A673 (cell line): ENCODE measurements around the gene CHMP6. TPM values are rescaled to one million over a fixed set of nuclear protein-coding genes. Genes with fewer than 3 reads are reported as not detected.

ENCODE experiments used
- Bru-seq: library from RNA; stranded (reverse); fragments of 400-500 nt; gene quantifications from one replicate; lab custom pipeline; 2021; lab: Mats Ljungman, UMichigan
- BruChase-seq, 2 experiments: library from RNA; stranded (reverse); fragments of 400-500 nt; gene quantifications; one replicate each; lab custom pipeline; 2021; lab: Mats Ljungman, UMichigan
- BruUV-seq: library from RNA; stranded (reverse); fragments of 400-500 nt; replicated peaks from 2 replicates; lab custom pipeline; 2021; lab: Mats Ljungman, UMichigan
- CTCF ChIA-PET: fragments of 300-600 bp; sonication (Branson Sonifier 250); formaldehyde crosslinking; loops from one replicate; lab custom pipeline; 2022; ENCODE audit warnings: antibody characterized with exemption; lab: Charles Lee
- POLR2A ChIA-PET: fragments of 300-600 bp; sonication (Branson Sonifier 250); formaldehyde crosslinking; loops from one replicate; lab custom pipeline; 2022; ENCODE audit warnings: antibody characterized with exemption; ENCODE audit not compliant: low non-redundant PET; lab: Charles Lee
- DNase-seq: peaks from one replicate; pipeline ENCODE4 v3.0.0-alpha.2; 2015; ENCODE audit warnings: low spot score
- H3K27ac ChIP-seq: fragments of 200-600 bp; sonication (generic); 2 replicates; pipeline ENCODE4 v1.5.1; 2016; ENCODE audit warnings: mixed run types, low read depth, mild to moderate bottlenecking, mixed read lengths, antibody characterized with exemption, low read length; ENCODE audit not compliant: poor library complexity, severe bottlenecking
- H3K27me3 ChIP-seq: fragments of 200-600 bp; sonication (generic); replicated peaks from 2 replicates; pipeline ENCODE4 v1.6.1; 2017; ENCODE audit warnings: mixed run types, low read depth, mild to moderate bottlenecking, mixed read lengths, antibody characterized with exemption, low read length; ENCODE audit not compliant: insufficient read depth, poor library complexity
- H3K36me3 ChIP-seq: fragments of 200-600 bp; sonication (generic); 2 replicates; pipeline ENCODE4 v1.6.1; 2016; ENCODE audit warnings: mixed run types, mild to moderate bottlenecking, mixed read lengths, antibody characterized with exemption, low read length; ENCODE audit not compliant: insufficient read depth, poor library complexity, severe bottlenecking
- H3K4me1 ChIP-seq: fragments of 200-600 bp; sonication (generic); 2 replicates; pipeline ENCODE4 v1.6.1; 2017; ENCODE audit warnings: mixed run types, mild to moderate bottlenecking, mixed read lengths, antibody characterized with exemption, low read length; ENCODE audit not compliant: insufficient read depth, poor library complexity, severe bottlenecking
- H3K4me3 ChIP-seq: fragments of 200-600 bp; sonication (generic); 2 replicates; pipeline ENCODE4 v1.5.1; 2016; ENCODE audit warnings: low read depth, mixed run types, mild to moderate bottlenecking, mixed read lengths, low read length; ENCODE audit not compliant: poor library complexity, severe bottlenecking
- H3K9me3 ChIP-seq: fragments of 200-600 bp; sonication (generic); 2 replicates; pipeline ENCODE4 v1.6.1; 2016; ENCODE audit warnings: mixed run types, low read depth, mild to moderate bottlenecking, mixed read lengths, antibody characterized with exemption, low read length; ENCODE audit not compliant: poor library complexity, severe bottlenecking
- CTCF ChIP-seq: fragments of 300-800, 200-600 bp; sonication (generic); conservative IDR thresholded peaks from 2 replicates; pipeline ENCODE4 v1.5.1; 2017; ENCODE audit warnings: low read depth, mild to moderate bottlenecking, antibody characterized with exemption, low read length, moderate library complexity, mixed read lengths
- EZH2 ChIP-seq: fragments of 200-600 bp; sonication (generic); IDR thresholded peaks from 2 replicates; pipeline ENCODE4 v1.6.1; 2017; ENCODE audit warnings: borderline replicate concordance, low read depth, mild to moderate bottlenecking, mixed read lengths, antibody characterized with exemption, low read length; ENCODE audit not compliant: poor library complexity, severe bottlenecking
- intact Hi-C: fragments of 100-400 bp; cut with micrococcal nuclease; formaldehyde crosslinking; loops from one replicate; pipeline ENCODE4 v1.10.0; 2022; ENCODE audit not compliant: unreplicated experiment
- long read RNA-seq: library from polyadenylated mRNA; stranded (forward); transcript quantifications from one replicate; pipeline ENCODE4 v2.0.0, GENCODE V29; 2022
- total RNA-seq: library from RNA; stranded (reverse); gene quantifications from 2 replicates; pipeline ENCODE4 v1.2.3, GENCODE V29; 2021

CHMP6 gene
- 18.7 and 21.3 TPM in 2 replicates for total RNA-seq
- percentile 47 among the genes with signal in this experiment for Bru-seq, nascent RNA
- BruChase-seq, experiment 1, labeled RNA remaining after a 2-hour chase = percentile 49 among the genes with signal in this experiment
- percentile 54 among the genes with signal in this experiment for BruChase-seq, experiment 2, labeled RNA remaining after a 6-hour chase
- long read RNA-seq, transcript CHMP6-201 (8 exons, 1,664 nt) = major isoform, 68 of 78 reads
- long read RNA-seq, partial matches to known transcripts = 8 of 78 reads
- long read RNA-seq, other reads (novel, unspliced or antisense) = 2 of 78 reads

- POLR2A ChIA-PET = no interaction called here
- Histone ChIP-seq H3K27me3 (no peaks in the 10 kb centered on the region), H3K27ac (peak within 1 kb of the TSS; percentile 86), H3K9me3 (no peaks in the 10 kb centered on the region), H3K4me3 (peak within 1 kb of the TSS; percentile 98), H3K4me1 (peaks cover 3% of the 10 kb centered on the region), H3K36me3 (peaks cover 15% of the 10 kb centered on the region)
- peak; percentile 87 for DNase-seq
- CTCF ChIA-PET = no interaction called here
- intact Hi-C loops = loop anchor here (2.0 kb wide), 1 partner anchor 109 kb away; no protein-coding TSS in a partner anchor
- BruUV-seq = no TSS peak
- TF ChIP-seq CTCF = no peak
- no peak for TF ChIP-seq EZH2
Observed at GRCh38 chr17:80991645-80992076, at the start of gene CHMP6. Gene CHMP6 (plus strand): TSS chr17:80991841. CDS start chr17:80991919, 78 bp downstream.

GRCh38 chr17:80942423-80943345, 49.0 kb upstream of the CHMP6 start:
- peak; percentile 92 for DNase-seq
- H3K4me3 ChIP-seq = no peak overlapping the region
- no peaks in the 10 kb centered on the region for H3K9me3 ChIP-seq
- intact Hi-C loops = no loop called here
- TF ChIP-seq EZH2 (no peak), CTCF (no peak; the same call in 1 of the 2 replicates)
- H3K27me3 ChIP-seq = no peaks in the 10 kb centered on the region
- H3K4me1 ChIP-seq = peaks cover 33% of the 10 kb centered on the region
- POLR2A ChIA-PET = interaction anchor here (0.6 kb wide), 1 partner anchor 633 kb away, joined by 3 read pairs; no protein-coding TSS in a partner anchor
- no TSS peak for BruUV-seq
- no peaks in the 10 kb centered on the region for H3K36me3 ChIP-seq
- CTCF ChIA-PET = interaction anchor here (1.6 kb wide), 1 partner anchor 516 kb away, joined by 4 read pairs; no protein-coding TSS in a partner anchor
- H3K27ac ChIP-seq = peak overlapping the region; percentile 12
